Lung (tissue), 12 donors: ENCODE data around the gene USP31. TPM values are rescaled to one million over a fixed set of nuclear protein-coding genes. Genes with fewer than 3 reads are reported as not detected.

Experiments
- ATAC-seq: fragments of 200-7000 bp; cut with Tn5 transposase; one replicate; pipeline ENCODE4 v1.9.1; 2020; ENCODE audit warnings: moderate number of reproducible peaks; ENCODE audit not compliant: insufficient read depth, low FRiP score
- DNase-seq, 3 donors: peaks; one replicate each; pipeline ENCODE4 v3.0.0-alpha.2; 2013 to 2017
- H3K27ac ChIP-seq, 2 donors: one replicate each; pipeline ENCODE4 v1.5.1; 2013; ENCODE audit warnings: mild to moderate bottlenecking in 2 of 2, moderate library complexity in 2 of 2, control low read depth in 1 of 2, inconsistent platforms in 1 of 2, low read depth in 1 of 2, low read length in 1 of 2
- H3K27me3 ChIP-seq, 3 donors: one replicate each; pipeline ENCODE4 v1.5.1; 2013; ENCODE audit warnings: low read length in 2 of 3; ENCODE audit not compliant: control insufficient read depth in 3 of 3, insufficient read depth in 3 of 3
- H3K36me3 ChIP-seq, 4 donors: one replicate each; pipeline ENCODE4 v1.5.1; 2013; ENCODE audit warnings: low read length in 4 of 4, mild to moderate bottlenecking in 1 of 4, moderate library complexity in 1 of 4; ENCODE audit not compliant: control insufficient read depth in 4 of 4, insufficient read depth in 4 of 4
- H3K4me1 ChIP-seq, 5 donors: one replicate each; pipeline ENCODE4 v1.5.1; 2013; ENCODE audit warnings: low read length in 5 of 5, mild to moderate bottlenecking in 2 of 5, moderate library complexity in 1 of 5; ENCODE audit not compliant: control insufficient read depth in 5 of 5, insufficient read depth in 5 of 5
- H3K4me3 ChIP-seq: one replicate; pipeline ENCODE4 v1.5.1; 2013; ENCODE audit warnings: mild to moderate bottlenecking, control low read depth, moderate library complexity
- H3K9ac ChIP-seq, 2 donors: one replicate each; pipeline ENCODE4 v1.5.1; 2013; ENCODE audit warnings: low read length in 2 of 2, control low read depth in 1 of 2; ENCODE audit not compliant: insufficient read depth in 1 of 2
- H3K9me3 ChIP-seq, 4 donors: one replicate each; pipeline ENCODE4 v1.5.1; 2013; ENCODE audit warnings: low read length in 3 of 4, mild to moderate bottlenecking in 1 of 4, moderate library complexity in 1 of 4; ENCODE audit not compliant: control insufficient read depth in 4 of 4, insufficient read depth in 3 of 4
- CTCF ChIP-seq: IDR thresholded peaks from 2 replicates; pipeline ENCODE4 v1.5.1; 2012; ENCODE audit warnings: mild to moderate bottlenecking; ENCODE audit errors: control extremely low read depth, extremely low read depth
- WGBS, 2 donors: extraction: QIAGEN DNeasy Blood & Tissue Kit; methylation state at CpG; one replicate each; pipeline ENCODE4 v1.1.7; 2013; 5-methylcytosine and 5-hydroxymethylcytosine counted together
- polyA plus RNA-seq, 2 donors: library from polyadenylated mRNA; stranded (reverse); fragments of 200-250 nt; gene quantifications; one replicate each; pipeline ENCODE4 v1.2.1, GENCODE V29; 2013
- total RNA-seq, 2 donors: library from RNA; depleted of rRNA in 1 of 2; stranded (reverse); fragments of >200 nt in 1 of 2; gene quantifications; one replicate each; pipeline ENCODE4 v1.2.1, GENCODE V29; 2014 to 2021
- donor health status: control.
- donor health status: control.
- donor health status: Bipolar disorder and iron deficiency.
- donor health status: healthy.
- donor health status: DM: yes; HTN: yes; CAD: no.

The USP31 gene
- total and polyA plus RNA-seq, 4 donors, result 3.4 to 26.3 (median 10.0) TPM

GRCh38 chr16:23015580-23015979, 133.7 kb downstream of the USP31 start:
- 77 to 86% methylated on average over 2 of the region's 2 CpGs for WGBS, 2 donors
- peaks cover 0 to 3% (median 0%) of the 10 kb centered on the region in 4 donors for H3K9me3 ChIP-seq
- no peak for TF ChIP-seq CTCF
- H3K36me3 ChIP-seq, result no peaks in the 10 kb centered on the region
- no peak for DNase-seq
- no peak overlapping the region for H3K27ac ChIP-seq
- no peak for ATAC-seq
- H3K9ac ChIP-seq, result no peak overlapping the region
- H3K27me3 ChIP-seq, result no peaks in the 10 kb centered on the region
- H3K4me3 ChIP-seq, result no peak overlapping the region
- H3K4me1 ChIP-seq, result no peaks in the 10 kb centered on the region

GRCh38 chr16:23014592-23014991, 134.7 kb downstream of the USP31 start:
- Histone ChIP-seq H3K27ac (no peak overlapping the region), H3K9me3 (peaks cover 0 to 3% (median 0%) of the 10 kb centered on the region in 4 donors), H3K4me1 (no peaks in the 10 kb centered on the region), H3K4me3 (no peak overlapping the region), H3K27me3 (no peaks in the 10 kb centered on the region), H3K36me3 (no peaks in the 10 kb centered on the region), H3K9ac (no peak overlapping the region)
- 50 to 65% methylated on average over 2 of the region's 2 CpGs for WGBS, 2 donors
- no peak for TF ChIP-seq CTCF
- ATAC-seq, result no peak
- no peak for DNase-seq

Other genes starting within 250 kb of the USP31 start
- gene SCNN1G, start 33.3 kb upstream of the USP31 start, total RNA-seq, result 10 to 100 TPM in 1 of 2 donors, 1 to 10 TPM in 1; 7.3 to 13.4 TPM
- gene SCNN1G, start 33.3 kb upstream of the USP31 start, polyA plus RNA-seq, result 10 to 100 TPM in 1 of 2 donors, 1 to 10 TPM in 1; 9.2 to 16.8 TPM
- 10 to 100 TPM; 16.4 to 58.7 TPM for gene SCNN1B, start 152.8 kb upstream of the USP31 start, total RNA-seq
- gene SCNN1B, start 152.8 kb upstream of the USP31 start, polyA plus RNA-seq, result 10 to 100 TPM; 41.2 to 41.4 TPM